Neural progenitor cell (in vitro differentiated cells): ENCODE results near the gene PPP4R1. TPM values are rescaled to one million over a fixed set of nuclear protein-coding genes. Genes with fewer than 3 reads are reported as not detected.
A peak's percentile ranks its signal among the peaks of the same experiment; 100 is the strongest.

Source experiments
- DNase-seq: peaks from one replicate; pipeline ENCODE4 v3.0.0-alpha.2; 2016; ENCODE audit warnings: low spot score
- H2AFZ ChIP-seq: fragments of 200-600 bp; sonication (generic); replicated peaks from 2 replicates; pipeline ENCODE4 v1.6.1; 2016; ENCODE audit warnings: antibody characterized with exemption
- H3F3A ChIP-seq: fragments of 200-600 bp; sonication (generic); 2 replicates; pipeline ENCODE4 v1.6.1; 2016; ENCODE audit warnings: antibody characterized with exemption, low read depth
- H3K27ac ChIP-seq: fragments of 200-600 bp; sonication (generic); 2 replicates; pipeline ENCODE4 v1.5.1; 2016; ENCODE audit warnings: mild to moderate bottlenecking
- H3K27me3 ChIP-seq: fragments of 200-600 bp; sonication (generic); 2 replicates; pipeline ENCODE4 v1.6.1; 2016; ENCODE audit warnings: mild to moderate bottlenecking, moderate library complexity
- H3K36me3 ChIP-seq: fragments of 200-600 bp; sonication (generic); 2 replicates; pipeline ENCODE4 v1.5.1; 2016
- H3K4me1 ChIP-seq: fragments of 200-600 bp; sonication (generic); 2 replicates; pipeline ENCODE4 v1.6.1; 2016; ENCODE audit warnings: mixed run types
- H3K4me2 ChIP-seq: fragments of 200-600 bp; sonication (generic); 2 replicates; pipeline ENCODE4 v1.6.1; 2016
- H3K4me3 ChIP-seq: fragments of 200-600 bp; sonication (generic); 2 replicates; pipeline ENCODE4 v1.5.1; 2016
- H3K79me2 ChIP-seq: fragments of 200-600 bp; sonication (generic); 2 replicates; pipeline ENCODE4 v1.6.1; 2016; ENCODE audit warnings: low read depth
- H3K9ac ChIP-seq: fragments of 200-600 bp; sonication (generic); 2 replicates; pipeline ENCODE4 v1.6.1; 2016
- H3K9me3 ChIP-seq: fragments of 200-600 bp; sonication (generic); 2 replicates; pipeline ENCODE4 v1.5.1; 2016; ENCODE audit warnings: low read depth
- H4K20me1 ChIP-seq: fragments of 200-600 bp; sonication (generic); 2 replicates; pipeline ENCODE4 v1.6.1; 2016; ENCODE audit warnings: low read depth
- H3K27ac Mint-ChIP-seq: 3 replicates; pipeline ENCODE4 v1.8.0; 2021; ENCODE audit warnings: mixed read lengths
- H3K27me3 Mint-ChIP-seq: 2 replicates; pipeline ENCODE4 v1.8.0; 2022; ENCODE audit warnings: low read depth, mild to moderate bottlenecking, inconsistent platforms, moderate library complexity, mixed read lengths; ENCODE audit not compliant: insufficient read depth
- H3K36me3 Mint-ChIP-seq: 3 replicates; pipeline ENCODE4 v1.8.0; 2021; ENCODE audit warnings: mixed read lengths
- H3K4me1 Mint-ChIP-seq: 3 replicates; pipeline ENCODE4 v1.8.0; 2021; ENCODE audit warnings: mixed read lengths
- H3K4me3 Mint-ChIP-seq: 3 replicates; pipeline ENCODE4 v1.8.0; 2021; ENCODE audit warnings: mild to moderate bottlenecking, moderate library complexity, mixed read lengths
- H3K9me3 Mint-ChIP-seq: 3 replicates; pipeline ENCODE4 v1.8.0; 2020; ENCODE audit warnings: mixed read lengths
- EZH2 ChIP-seq: fragments of 200-600 bp; sonication (generic); IDR thresholded peaks from 2 replicates; pipeline ENCODE4 v1.6.1; 2017; ENCODE audit warnings: antibody characterized with exemption, mild to moderate bottlenecking, moderate library complexity
- EZH2phosphoT487 ChIP-seq: fragments of 200-600 bp; sonication (generic); IDR thresholded peaks from 2 replicates; pipeline ENCODE4 v1.6.1; 2017; ENCODE audit warnings: antibody characterized with exemption
- total RNA-seq: library from RNA; depleted of rRNA; stranded (reverse); fragments of >200 nt; gene quantifications from 2 replicates; pipeline ENCODE4 v1.2.3, GENCODE V29; 2015; ENCODE audit warnings: low replicate concordance
- TF ChIP-seq, protein P1 (sequence below): fragments of 200-600 bp; sonication (generic); IDR thresholded peaks from 2 replicates; pipeline ENCODE4 v1.5.1; 2017; ENCODE audit warnings: antibody characterized with exemption, mild to moderate bottlenecking

PPP4R1 gene
- total RNA-seq, 1 donor from 2014 or later, result 102 TPM

- H3K4me3 Mint-ChIP-seq, result no peak overlapping the region
- peaks cover 8% of the 10 kb centered on the region for H3K9me3 Mint-ChIP-seq
- Histone ChIP-seq H3K27ac (no peak overlapping the region), H4K20me1 (no peaks in the 10 kb centered on the region), H2AFZ (no peak overlapping the region), H3K4me3 (no peak overlapping the region), H3K9me3 (no peaks in the 10 kb centered on the region), H3K36me3 (peaks cover 18% of the 10 kb centered on the region), H3F3A (no peaks in the 10 kb centered on the region), H3K4me2 (no peak overlapping the region), H3K9ac (no peak overlapping the region), H3K4me1 (no peaks in the 10 kb centered on the region), H3K27me3 (no peaks in the 10 kb centered on the region), H3K79me2 (no peaks in the 10 kb centered on the region)
- H3K36me3 Mint-ChIP-seq, result peaks cover 32% of the 10 kb centered on the region
- peaks cover 5% of the 10 kb centered on the region for H3K4me1 Mint-ChIP-seq
- H3K27ac Mint-ChIP-seq, result no peak overlapping the region
- no peaks in the 10 kb centered on the region for H3K27me3 Mint-ChIP-seq
- no peak for DNase-seq
- TF ChIP-seq, protein P1, sequence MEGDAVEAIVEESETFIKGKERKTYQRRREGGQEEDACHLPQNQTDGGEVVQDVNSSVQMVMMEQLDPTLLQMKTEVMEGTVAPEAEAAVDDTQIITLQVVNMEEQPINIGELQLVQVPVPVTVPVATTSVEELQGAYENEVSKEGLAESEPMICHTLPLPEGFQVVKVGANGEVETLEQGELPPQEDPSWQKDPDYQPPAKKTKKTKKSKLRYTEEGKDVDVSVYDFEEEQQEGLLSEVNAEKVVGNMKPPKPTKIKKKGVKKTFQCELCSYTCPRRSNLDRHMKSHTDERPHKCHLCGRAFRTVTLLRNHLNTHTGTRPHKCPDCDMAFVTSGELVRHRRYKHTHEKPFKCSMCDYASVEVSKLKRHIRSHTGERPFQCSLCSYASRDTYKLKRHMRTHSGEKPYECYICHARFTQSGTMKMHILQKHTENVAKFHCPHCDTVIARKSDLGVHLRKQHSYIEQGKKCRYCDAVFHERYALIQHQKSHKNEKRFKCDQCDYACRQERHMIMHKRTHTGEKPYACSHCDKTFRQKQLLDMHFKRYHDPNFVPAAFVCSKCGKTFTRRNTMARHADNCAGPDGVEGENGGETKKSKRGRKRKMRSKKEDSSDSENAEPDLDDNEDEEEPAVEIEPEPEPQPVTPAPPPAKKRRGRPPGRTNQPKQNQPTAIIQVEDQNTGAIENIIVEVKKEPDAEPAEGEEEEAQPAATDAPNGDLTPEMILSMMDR, result no peak
- no peak for TF ChIP-seq EZH2
- TF ChIP-seq EZH2phosphoT487, result no peak
These were observed 37.0 kb downstream of the PPP4R1 start for GRCh38 chr18:9577361-9577760.

DNA sequence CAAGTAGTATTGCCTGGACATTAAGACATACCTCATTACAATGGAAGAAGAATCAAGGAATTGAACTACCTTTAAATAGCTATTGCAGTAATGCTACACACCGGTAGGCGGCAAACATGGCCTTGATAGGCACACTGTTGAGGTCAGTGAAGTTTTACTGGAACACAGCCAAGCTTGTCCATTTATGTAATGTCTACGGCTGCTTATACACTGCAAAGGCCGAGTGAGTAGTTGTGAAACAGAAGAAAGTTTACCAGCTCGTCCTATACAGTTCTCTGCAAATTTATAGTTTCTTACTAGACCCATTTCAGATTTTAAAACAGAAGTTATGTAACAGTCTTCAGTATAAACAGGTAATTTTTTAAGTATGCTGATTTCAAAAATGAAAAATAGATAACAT is 38.8 kb downstream of the PPP4R1 start:
- Mint-ChIP-seq H3K27me3 (no peaks in the 10 kb centered on the region), H3K27ac (no peak overlapping the region), H3K4me3 (no peak overlapping the region), H3K9me3 (no peaks in the 10 kb centered on the region), H3K36me3 (peaks cover 22% of the 10 kb centered on the region), H3K4me1 (peaks cover 5% of the 10 kb centered on the region)
- Histone ChIP-seq H3K4me2 (no peak overlapping the region), H3K27ac (no peak overlapping the region), H2AFZ (no peak overlapping the region), H3K9ac (no peak overlapping the region), H3K9me3 (no peaks in the 10 kb centered on the region), H3F3A (no peaks in the 10 kb centered on the region), H3K4me3 (no peak overlapping the region), H3K4me1 (no peaks in the 10 kb centered on the region), H3K36me3 (peaks cover 6% of the 10 kb centered on the region), H3K79me2 (no peaks in the 10 kb centered on the region), H3K27me3 (no peaks in the 10 kb centered on the region), H4K20me1 (no peaks in the 10 kb centered on the region)
- no peak for TF ChIP-seq EZH2
- TF ChIP-seq, protein P1, result peak; percentile 73
- no peak for TF ChIP-seq EZH2phosphoT487
- peak; percentile 73 for DNase-seq

DNA sequence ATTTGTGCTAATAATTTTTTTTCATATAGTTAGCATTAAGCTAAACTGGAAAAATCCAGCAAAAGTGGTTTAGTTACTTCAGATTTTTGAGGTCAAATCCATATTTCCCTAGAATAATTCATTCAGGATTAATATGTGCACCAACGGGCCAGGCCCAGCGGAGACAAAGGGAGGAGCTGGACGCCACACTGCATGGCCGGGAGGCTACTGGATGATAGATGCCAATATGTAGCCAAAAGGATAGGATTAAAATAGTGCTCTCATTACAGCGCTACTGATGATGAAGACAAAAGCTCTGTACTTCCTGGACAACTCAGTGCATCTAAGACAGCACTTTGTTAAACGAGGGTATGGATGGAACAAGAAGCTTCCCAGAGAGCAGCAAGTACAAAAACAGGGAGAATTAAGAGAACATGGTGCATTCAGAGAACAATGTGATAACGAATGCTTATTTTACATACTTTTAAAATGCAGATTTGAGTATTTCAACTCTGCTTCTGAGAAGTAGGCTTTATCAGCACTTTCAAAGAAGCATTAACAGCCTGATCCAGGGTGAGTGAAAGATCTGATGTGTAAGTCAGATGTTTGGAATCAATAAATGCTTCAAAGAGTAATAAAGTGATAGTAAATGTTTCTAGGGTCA is 39.8 kb downstream of the PPP4R1 start:
- H4K20me1 ChIP-seq, result no peaks in the 10 kb centered on the region
- H3K4me1 ChIP-seq, result no peaks in the 10 kb centered on the region
- Mint-ChIP-seq H3K27ac (no peak overlapping the region), H3K4me1 (peaks cover 5% of the 10 kb centered on the region), H3K4me3 (no peak overlapping the region), H3K9me3 (no peaks in the 10 kb centered on the region), H3K36me3 (peaks cover 24% of the 10 kb centered on the region), H3K27me3 (no peaks in the 10 kb centered on the region)
- no peak overlapping the region for H3K9ac ChIP-seq
- DNase-seq, result no peak
- no peak overlapping the region for H3K4me3 ChIP-seq
- no peak overlapping the region for H3K27ac ChIP-seq
- H3K27me3 ChIP-seq, result no peaks in the 10 kb centered on the region
- no peaks in the 10 kb centered on the region for H3F3A ChIP-seq
- peaks cover 8% of the 10 kb centered on the region for H3K36me3 ChIP-seq
- no peaks in the 10 kb centered on the region for H3K9me3 ChIP-seq
- TF ChIP-seq EZH2 (no peak), EZH2phosphoT487 (no peak)
- TF ChIP-seq, protein P1, result no peak
- no peaks in the 10 kb centered on the region for H3K79me2 ChIP-seq
- H2AFZ ChIP-seq, result no peak overlapping the region
- H3K4me2 ChIP-seq, result no peak overlapping the region
